HepG2 (cell line): ENCODE measurements around the gene DPP7. TPM values are rescaled to one million over a fixed set of nuclear protein-coding genes. Genes with fewer than 3 reads are reported as not detected.

Experiments
- BRCA1 ChIP-seq: sonication (generic); formaldehyde crosslinking; IDR thresholded peaks from 2 replicates; pipeline ENCODE4 v1.4.0; 2020; ENCODE audit warnings: missing genetic modification reagents
- CC2D1A ChIP-seq: sonication (generic); formaldehyde crosslinking; IDR thresholded peaks from 2 replicates; pipeline ENCODE4 v1.8.1; 2023; ENCODE audit warnings: mild to moderate bottlenecking, missing genetic modification reagents
- CENPBD1 ChIP-seq: sonication (generic); formaldehyde crosslinking; IDR thresholded peaks from 2 replicates; pipeline ENCODE4 v1.8.0; 2022; ENCODE audit warnings: missing genetic modification reagents, low read depth, mild to moderate bottlenecking, borderline replicate concordance
- MTERF4 ChIP-seq: sonication (generic); formaldehyde crosslinking; IDR thresholded peaks from 2 replicates; pipeline ENCODE4 v1.8.0; 2023; ENCODE audit warnings: mild to moderate bottlenecking, missing genetic modification reagents
- PAXIP1 ChIP-seq: sonication (generic); formaldehyde crosslinking; conservative IDR thresholded peaks from 2 replicates; pipeline ENCODE4 v1.4.0; 2020; ENCODE audit warnings: mild to moderate bottlenecking, missing genetic modification reagents, moderate library complexity
- PHF21A ChIP-seq: sonication (generic); formaldehyde crosslinking; IDR thresholded peaks from 2 replicates; pipeline ENCODE4 v1.5.0; 2020; ENCODE audit warnings: mild to moderate bottlenecking, missing genetic modification reagents
- RBFOX2 ChIP-seq: fragments of 200-400 bp; formaldehyde crosslinking; IDR thresholded peaks from 2 replicates; pipeline ENCODE4 v1.6.1; 2017; ENCODE audit warnings: low read depth, mild to moderate bottlenecking, low read length
- SALL1 ChIP-seq: sonication (generic); formaldehyde crosslinking; IDR thresholded peaks from 2 replicates; pipeline ENCODE4 v1.8.0; 2022; ENCODE audit warnings: mild to moderate bottlenecking, missing genetic modification reagents
- SALL2 ChIP-seq: sonication (generic); formaldehyde crosslinking; IDR thresholded peaks from 2 replicates; pipeline ENCODE4 v1.8.1; 2023; ENCODE audit warnings: mild to moderate bottlenecking, missing genetic modification reagents, inconsistent platforms
- TFDP2 ChIP-seq: sonication (generic); formaldehyde crosslinking; IDR thresholded peaks from 2 replicates; pipeline ENCODE4 v1.4.0; 2020; ENCODE audit warnings: missing genetic modification reagents
- ZBTB46 ChIP-seq: sonication (generic); formaldehyde crosslinking; IDR thresholded peaks from 2 replicates; pipeline ENCODE4 v1.4.0; 2020; ENCODE audit warnings: mild to moderate bottlenecking, missing genetic modification reagents, borderline replicate concordance
- ZFP41 ChIP-seq: sonication (generic); formaldehyde crosslinking; IDR thresholded peaks from 2 replicates; pipeline ENCODE4 v1.4.0; 2020; ENCODE audit warnings: mild to moderate bottlenecking, missing genetic modification reagents, borderline replicate concordance
- ZNF367 ChIP-seq: sonication (generic); formaldehyde crosslinking; IDR thresholded peaks from 2 replicates; pipeline ENCODE4 v1.4.0; 2020; ENCODE audit warnings: missing genetic modification reagents, borderline replicate concordance
- ZNF556 ChIP-seq: sonication (generic); formaldehyde crosslinking; IDR thresholded peaks from 2 replicates; pipeline ENCODE4 v1.4.0; 2020; ENCODE audit warnings: mild to moderate bottlenecking, missing genetic modification reagents, borderline replicate concordance
- ZNF660 ChIP-seq: sonication (generic); formaldehyde crosslinking; IDR thresholded peaks from 2 replicates; pipeline ENCODE4 v1.5.1; 2020; ENCODE audit warnings: mild to moderate bottlenecking, low read depth, missing genetic modification reagents, borderline replicate concordance
- ZNF770 ChIP-seq: sonication (generic); formaldehyde crosslinking; IDR thresholded peaks from 2 replicates; pipeline ENCODE4 v1.5.0; 2020; ENCODE audit warnings: mild to moderate bottlenecking, missing genetic modification reagents
- ZSCAN30 ChIP-seq: sonication (generic); formaldehyde crosslinking; IDR thresholded peaks from 2 replicates; pipeline ENCODE4 v1.5.0; 2020; ENCODE audit warnings: mild to moderate bottlenecking, missing genetic modification reagents
- polyA plus RNA-seq, 8 experiments: library from polyadenylated mRNA; depleted of rRNA in 3 of 8; stranded (reverse) in 7 of 8; unstranded in 1 of 8; fragments of >200 nt; fragmentation: Illumina TruSeq in 4 of 8; extraction: Trizol in 4 of 8; gene quantifications; 2 replicates each; pipeline versions ENCODE4 v1.2.1 to v1.2.3, GENCODE V29; 2011 to 2016; ENCODE audit warnings: low read depth in 4 of 8, missing spikeins in 1 of 8, mixed read lengths in 1 of 8; ENCODE audit not compliant: insufficient read depth in 1 of 8
- total RNA-seq, 5 experiments: library from RNA; depleted of rRNA; stranded (reverse); fragments of >200 nt; fragmentation: Illumina TruSeq; extraction: Trizol; gene quantifications; 2 replicates each; pipeline ENCODE4 v1.2.3, GENCODE V29; 2016; ENCODE audit warnings: low read depth in 1 of 5

Gene DPP7
- total and polyA plus RNA-seq, 2 of the 13 experiments (the other 11 are each of a cell fraction or from before 2014, with no cell fraction given) = 1.2 to 4.5 TPM

- TF ChIP-seq ZBTB46 (CRISPR knock-in tag) (no peak), TFDP2 (CRISPR knock-in tag) (peak; percentile 73), CENPBD1 (CRISPR knock-in tag) (no peak), SALL2 (0 out of 2 replicates have a peak, but pooled peaks have one; percentile 8), SALL1 (CRISPR knock-in tag) (0 out of 2 replicates have a peak, but pooled peaks have one; percentile 20), PHF21A (CRISPR knock-in tag) (peak; percentile 91), MTERF4 (CRISPR knock-in tag) (no peak), ZFP41 (CRISPR knock-in tag) (no peak; the same call in 1 of the 2 replicates), PAXIP1 (CRISPR knock-in tag) (no peak), ZNF367 (CRISPR knock-in tag) (no peak), ZNF770 (CRISPR knock-in tag) (0 out of 2 replicates have a peak, but pooled peaks have one; percentile 40), ZNF556 (no peak), RBFOX2 (peak; percentile 73; the same call in 1 of the 2 replicates), CC2D1A (no peak), BRCA1 (CRISPR knock-in tag) (no peak), ZNF660 (CRISPR knock-in tag) (no peak), ZSCAN30 (CRISPR knock-in tag) (no peak)
Observed at GRCh38 chr9:137070201-137070905, 44.2 kb downstream of the DPP7 start, which contains the start of gene SAPCD2 (continued).
